ENCODE results near the gene MKS1.

Gene MKS1

GRCh38 chr17:58200024-58200633, 18.9 kb downstream of the MKS1 start:
- no peaks in the 10 kb centered on the region for H3K36me3 ChIP-seq (ENCODE audit: control insufficient read depth, insufficient read depth, low read length)
- no peaks in the 10 kb centered on the region for H3K4me1 ChIP-seq (ENCODE audit: control insufficient read depth, insufficient read depth, low read length)
- H3K9me3 ChIP-seq (ENCODE audit: control insufficient read depth, insufficient read depth, low read depth, low read length), result no peaks in the 10 kb centered on the region
- no peak overlapping the region for H3K9ac ChIP-seq (ENCODE audit: low read length)
- H3K27ac ChIP-seq (ENCODE audit: low read depth, low read length), result no peak overlapping the region
- H3K4me3 ChIP-seq (ENCODE audit: low read depth, low read length), result no peak overlapping the region
- peaks cover 18% of the 10 kb centered on the region; the same call in 1 of the 2 replicates for H3K27me3 ChIP-seq (ENCODE audit: control insufficient read depth, insufficient read depth, low read length)

- Histone ChIP-seq H3K9me3 (ENCODE audit: control insufficient read depth, insufficient read depth, low read depth, low read length) (no peaks in the 10 kb centered on the region), H3K9ac (ENCODE audit: low read length) (no peak overlapping the region)
Measured at GRCh38 chr17:58196610-58197009, 22.4 kb downstream of the MKS1 start.

GRCh38 chr17:58195518-58196123, 23.4 kb downstream of the MKS1 start:
- no peak overlapping the region for H3K4me3 ChIP-seq (ENCODE audit: low read depth, low read length)
- no peak overlapping the region for H3K9ac ChIP-seq (ENCODE audit: low read length)
- peaks cover 23% of the 10 kb centered on the region; the same call in 1 of the 2 replicates for H3K27me3 ChIP-seq (ENCODE audit: control insufficient read depth, insufficient read depth, low read length)
- H3K9me3 ChIP-seq (ENCODE audit: control insufficient read depth, insufficient read depth, low read depth, low read length), result no peaks in the 10 kb centered on the region
- no peaks in the 10 kb centered on the region for H3K36me3 ChIP-seq (ENCODE audit: control insufficient read depth, insufficient read depth, low read length)
- no peak overlapping the region for H3K27ac ChIP-seq (ENCODE audit: low read depth, low read length)
- H3K4me1 ChIP-seq (ENCODE audit: control insufficient read depth, insufficient read depth, low read length), result peaks cover 4% of the 10 kb centered on the region; the same call in 1 of the 2 replicates

More at GRCh38 chr17:58196610-58197009, 22.4 kb downstream of the MKS1 start:
- Histone ChIP-seq H3K36me3 (ENCODE audit: control insufficient read depth, insufficient read depth, low read length) (no peaks in the 10 kb centered on the region), H3K4me3 (ENCODE audit: low read depth, low read length) (no peak overlapping the region), H3K27me3 (ENCODE audit: control insufficient read depth, insufficient read depth, low read length) (peaks cover 19% of the 10 kb centered on the region; the same call in 1 of the 2 replicates), H3K4me1 (ENCODE audit: control insufficient read depth, insufficient read depth, low read length) (no peaks in the 10 kb centered on the region; the same call in 1 of the 2 replicates), H3K27ac (ENCODE audit: low read depth, low read length) (no peak overlapping the region)

- H3K9ac ChIP-seq (ENCODE audit: low read length), result no peak overlapping the region
- no peak overlapping the region for H3K27ac ChIP-seq (ENCODE audit: low read depth, low read length)
- H3K4me3 ChIP-seq (ENCODE audit: low read depth, low read length), result no peak overlapping the region
- H3K27me3 ChIP-seq (ENCODE audit: control insufficient read depth, insufficient read depth, low read length), result peaks cover 25% of the 10 kb centered on the region; the same call in 1 of the 2 replicates
- no peaks in the 10 kb centered on the region for H3K9me3 ChIP-seq (ENCODE audit: control insufficient read depth, insufficient read depth, low read depth, low read length)
- H3K36me3 ChIP-seq (ENCODE audit: control insufficient read depth, insufficient read depth, low read length), result no peaks in the 10 kb centered on the region
- H3K4me1 ChIP-seq (ENCODE audit: control insufficient read depth, insufficient read depth, low read length), result peaks cover 4% of the 10 kb centered on the region; the same call in 1 of the 2 replicates
Measured at GRCh38 chr17:58193641-58194255, 25.3 kb downstream of the MKS1 start.

DNA sequence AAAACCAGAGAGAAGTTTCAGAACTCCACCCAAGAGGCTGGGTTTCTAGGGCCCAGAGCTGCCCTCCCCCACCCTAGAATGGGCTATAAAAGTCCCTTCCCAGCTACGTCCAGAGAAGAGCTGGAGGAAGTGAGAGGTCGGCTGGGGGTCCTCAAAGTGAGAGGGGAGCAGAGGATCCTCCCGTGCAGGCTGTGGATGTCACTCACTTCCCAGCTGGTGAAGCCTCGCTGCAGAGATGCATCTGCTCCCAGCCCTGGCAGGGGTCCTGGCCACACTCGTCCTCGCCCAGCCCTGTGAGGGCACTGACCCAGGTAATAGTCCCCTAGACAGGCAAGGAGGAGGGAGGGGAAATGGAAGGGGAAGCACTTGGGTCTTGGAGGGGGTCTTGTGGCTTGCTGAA, 26.4 kb downstream of the MKS1 start, which contains the start of gene EPX:
Gene EPX (plus strand): TSS at position 115 of the 400 bp plus-strand sequence. CDS start 121 bp downstream, at position 236.
- Histone ChIP-seq H3K4me1 (ENCODE audit: control insufficient read depth, insufficient read depth, low read length) (peaks cover 4% of the 10 kb centered on the region; the same call in 1 of the 2 replicates), H3K36me3 (ENCODE audit: control insufficient read depth, insufficient read depth, low read length) (no peaks in the 10 kb centered on the region), H3K27me3 (ENCODE audit: control insufficient read depth, insufficient read depth, low read length) (peaks cover 22% of the 10 kb centered on the region; the same call in 1 of the 2 replicates), H3K9me3 (ENCODE audit: control insufficient read depth, insufficient read depth, low read depth, low read length) (no peaks in the 10 kb centered on the region), H3K27ac (ENCODE audit: low read depth, low read length) (no peak within 1 kb of the TSS), H3K9ac (ENCODE audit: low read length) (no peak within 1 kb of the TSS), H3K4me3 (ENCODE audit: low read depth, low read length) (no peak within 1 kb of the TSS)

DNA sequence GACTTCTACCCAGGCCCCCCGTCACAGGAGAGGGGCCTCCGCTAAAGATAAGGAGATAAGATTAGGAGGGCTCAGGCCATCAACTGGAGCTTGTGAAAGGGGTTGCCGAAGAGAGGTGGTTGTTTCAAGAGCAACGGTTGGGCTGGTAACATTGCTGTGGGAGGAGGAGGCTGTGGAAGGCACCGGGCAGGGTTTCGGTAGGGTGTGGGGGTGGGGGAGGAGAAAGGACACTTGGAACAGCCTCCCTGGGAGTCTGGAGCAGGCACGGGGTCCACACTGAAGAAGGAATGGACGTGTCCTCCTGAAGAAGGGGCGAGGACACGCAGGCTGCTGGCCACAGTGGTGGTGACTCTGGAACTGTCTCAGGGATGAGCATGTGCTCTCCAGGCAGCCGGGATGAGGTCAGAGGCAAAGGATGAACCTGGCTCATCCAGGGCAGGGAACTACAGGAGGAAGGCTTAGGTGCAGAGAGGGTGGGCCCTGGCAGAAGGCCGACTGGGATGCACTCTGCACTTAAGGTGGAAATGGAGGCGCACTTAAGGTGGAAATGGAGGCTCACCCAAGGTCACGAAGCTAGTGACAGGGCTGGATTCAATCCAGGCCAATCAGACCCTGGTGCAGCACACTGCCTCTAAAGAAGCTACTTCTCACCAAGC, 27.7 kb downstream of the MKS1 start:
- Histone ChIP-seq H3K4me3 (ENCODE audit: low read depth, low read length) (no peak overlapping the region), H3K27ac (ENCODE audit: low read depth, low read length) (no peak overlapping the region), H3K4me1 (ENCODE audit: control insufficient read depth, insufficient read depth, low read length) (peaks cover 4% of the 10 kb centered on the region; the same call in 1 of the 2 replicates), H3K9me3 (ENCODE audit: control insufficient read depth, insufficient read depth, low read depth, low read length) (no peaks in the 10 kb centered on the region), H3K36me3 (ENCODE audit: control insufficient read depth, insufficient read depth, low read length) (no peaks in the 10 kb centered on the region), H3K9ac (ENCODE audit: low read length) (no peak overlapping the region), H3K27me3 (ENCODE audit: control insufficient read depth, insufficient read depth, low read length) (peaks cover 23% of the 10 kb centered on the region; the same call in 1 of the 2 replicates)

DNA sequence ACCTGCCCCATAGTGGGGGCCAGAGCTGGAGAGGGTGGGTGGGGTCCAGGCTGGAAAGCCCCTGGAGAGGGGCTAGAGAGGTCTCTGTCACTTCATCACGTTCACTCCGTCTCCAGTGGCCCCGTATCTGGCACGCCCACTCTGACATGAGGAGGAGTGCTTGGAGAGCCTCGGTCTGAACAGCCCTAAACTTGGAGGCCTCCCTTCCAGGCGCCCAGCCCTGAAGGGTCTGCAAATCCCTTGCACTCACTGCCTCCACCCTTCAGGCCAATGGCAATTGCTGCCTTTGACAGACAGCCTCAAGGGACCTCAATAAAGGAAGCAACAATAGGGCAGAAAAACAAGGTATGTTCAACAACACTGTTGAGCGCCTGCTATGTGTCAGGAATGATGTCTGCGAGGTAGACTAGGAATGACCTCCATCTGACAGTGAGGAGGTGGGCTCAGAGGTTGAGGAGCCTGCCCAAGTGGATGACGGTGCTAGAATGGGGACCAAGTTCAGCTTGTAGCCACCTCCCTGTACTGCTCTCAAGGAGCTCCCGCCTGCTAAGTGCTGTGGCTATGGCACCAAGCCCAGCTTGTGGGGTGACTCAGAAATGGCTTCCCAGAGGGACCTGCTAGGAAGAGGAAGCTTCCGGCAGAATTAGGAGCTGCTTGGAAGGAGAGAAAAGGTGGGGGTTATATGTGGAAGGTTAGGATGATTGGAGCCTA, 29.5 kb downstream of the MKS1 start:
- Histone ChIP-seq H3K27me3 (ENCODE audit: control insufficient read depth, insufficient read depth, low read length) (peaks cover 19% of the 10 kb centered on the region; the same call in 1 of the 2 replicates), H3K36me3 (ENCODE audit: control insufficient read depth, insufficient read depth, low read length) (no peaks in the 10 kb centered on the region), H3K4me3 (ENCODE audit: low read depth, low read length) (no peak overlapping the region), H3K4me1 (ENCODE audit: control insufficient read depth, insufficient read depth, low read length) (peaks cover 4% of the 10 kb centered on the region; the same call in 1 of the 2 replicates), H3K27ac (ENCODE audit: low read depth, low read length) (no peak overlapping the region), H3K9ac (ENCODE audit: low read length) (no peak overlapping the region), H3K9me3 (ENCODE audit: control insufficient read depth, insufficient read depth, low read depth, low read length) (no peaks in the 10 kb centered on the region)

DNA sequence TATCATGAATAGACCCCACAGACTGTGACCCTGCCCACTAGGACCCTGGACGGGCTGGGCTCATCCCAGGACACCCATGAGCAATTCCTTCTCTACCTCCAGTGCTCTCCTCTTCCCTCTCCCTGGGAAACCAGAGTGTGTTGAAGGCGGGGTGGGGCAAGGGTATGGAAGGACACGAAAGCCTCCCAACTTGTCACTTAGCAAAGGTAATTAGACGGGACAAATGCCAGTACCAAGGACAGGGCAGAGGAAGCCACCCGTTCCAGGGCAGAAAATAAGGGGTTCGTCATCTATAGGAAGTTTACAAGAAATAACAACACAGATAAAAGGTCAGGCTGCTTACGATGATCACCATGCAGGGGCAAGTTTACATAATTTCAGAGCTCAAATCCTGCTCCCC, 31.4 kb downstream of the MKS1 start:
- no peaks in the 10 kb centered on the region for H3K36me3 ChIP-seq (ENCODE audit: control insufficient read depth, insufficient read depth, low read length)
- no peaks in the 10 kb centered on the region for H3K9me3 ChIP-seq (ENCODE audit: control insufficient read depth, insufficient read depth, low read depth, low read length)
- peaks cover 4% of the 10 kb centered on the region; the same call in 1 of the 2 replicates for H3K4me1 ChIP-seq (ENCODE audit: control insufficient read depth, insufficient read depth, low read length)
- no peak overlapping the region for H3K27ac ChIP-seq (ENCODE audit: low read depth, low read length)
- no peak overlapping the region for H3K9ac ChIP-seq (ENCODE audit: low read length)
- no peak overlapping the region for H3K4me3 ChIP-seq (ENCODE audit: low read depth, low read length)
- H3K27me3 ChIP-seq (ENCODE audit: control insufficient read depth, insufficient read depth, low read length), result peaks cover 19% of the 10 kb centered on the region; the same call in 1 of the 2 replicates

- Histone ChIP-seq H3K27ac (ENCODE audit: low read depth, low read length) (no peak overlapping the region), H3K9me3 (ENCODE audit: control insufficient read depth, insufficient read depth, low read depth, low read length) (no peaks in the 10 kb centered on the region), H3K4me3 (ENCODE audit: low read depth, low read length) (no peak overlapping the region), H3K36me3 (ENCODE audit: control insufficient read depth, insufficient read depth, low read length) (no peaks in the 10 kb centered on the region), H3K27me3 (ENCODE audit: control insufficient read depth, insufficient read depth, low read length) (peaks cover 19% of the 10 kb centered on the region; the same call in 1 of the 2 replicates), H3K4me1 (ENCODE audit: control insufficient read depth, insufficient read depth, low read length) (peaks cover 4% of the 10 kb centered on the region; the same call in 1 of the 2 replicates), H3K9ac (ENCODE audit: low read length) (no peak overlapping the region)
Measured at GRCh38 chr17:58187063-58187462, 32.0 kb downstream of the MKS1 start.

GRCh38 chr17:58186591-58186990, 32.5 kb downstream of the MKS1 start:
- H3K27me3 ChIP-seq (ENCODE audit: control insufficient read depth, insufficient read depth, low read length), result peaks cover 18% of the 10 kb centered on the region; the same call in 1 of the 2 replicates
- H3K9ac ChIP-seq (ENCODE audit: low read length), result no peak overlapping the region
- no peak overlapping the region for H3K4me3 ChIP-seq (ENCODE audit: low read depth, low read length)
- H3K27ac ChIP-seq (ENCODE audit: low read depth, low read length), result no peak overlapping the region
- peaks cover 4% of the 10 kb centered on the region; the same call in 1 of the 2 replicates for H3K4me1 ChIP-seq (ENCODE audit: control insufficient read depth, insufficient read depth, low read length)
- H3K9me3 ChIP-seq (ENCODE audit: control insufficient read depth, insufficient read depth, low read depth, low read length), result no peaks in the 10 kb centered on the region
- no peaks in the 10 kb centered on the region for H3K36me3 ChIP-seq (ENCODE audit: control insufficient read depth, insufficient read depth, low read length)

Measured in HUES6 (cell line).